Gastroesophageal sphincter (tissue), 3 donors: ENCODE results near the gene STAM.

Experiments
- CTCF ChIP-seq, 4 experiments: fragments of 200-600 bp in 2 of 4; fragments of 450-650 bp in 2 of 4; sonication (generic) in 1 of 4; IDR thresholded peaks; one replicate each; pipeline ENCODE4 v1.5.1; 2017 to 2019; ENCODE audit warnings: antibody characterized with exemption in 4 of 4, mild to moderate bottlenecking in 2 of 4, moderate library complexity in 2 of 4
- EP300 ChIP-seq: sonication (generic); formaldehyde crosslinking; IDR thresholded peaks from one replicate; pipeline ENCODE4 v1.6.1; 2017; ENCODE audit warnings: antibody characterized with exemption, mild to moderate bottlenecking
- POLR2A ChIP-seq, 2 donors: fragments of 450-650 bp; IDR thresholded peaks; one replicate each; pipeline ENCODE4 v1.6.1; 2017; ENCODE audit warnings: antibody characterized with exemption in 2 of 2, mild to moderate bottlenecking in 2 of 2, moderate library complexity in 1 of 2
- POLR2AphosphoS5 ChIP-seq: sonication (generic); formaldehyde crosslinking; IDR thresholded peaks from one replicate; pipeline ENCODE4 v1.6.1; 2017; ENCODE audit warnings: antibody characterized with exemption

GRCh38 chr10:17675638-17676037 lies 31.7 kb downstream of the STAM start:
- TF ChIP-seq POLR2A (IDR thresholded peaks at IDR 0.05) (no peak), CTCF (IDR thresholded peaks at IDR 0.05) (no peak), POLR2AphosphoS5 (no peak), EP300 (no peak)
